Measurements from ENCODE around the gene ADAP1.
"Not testable (repeated sequence)": the region's sequence is repeated elsewhere in the genome, so short reads cannot be mapped to it uniquely, and the experiment has no call there.

ADAP1 gene

GRCh38 chr7:938546-939185 is 15.8 kb downstream of the ADAP1 start:
- DNase-seq (ENCODE audit: low spot score), result no peak

DNA sequence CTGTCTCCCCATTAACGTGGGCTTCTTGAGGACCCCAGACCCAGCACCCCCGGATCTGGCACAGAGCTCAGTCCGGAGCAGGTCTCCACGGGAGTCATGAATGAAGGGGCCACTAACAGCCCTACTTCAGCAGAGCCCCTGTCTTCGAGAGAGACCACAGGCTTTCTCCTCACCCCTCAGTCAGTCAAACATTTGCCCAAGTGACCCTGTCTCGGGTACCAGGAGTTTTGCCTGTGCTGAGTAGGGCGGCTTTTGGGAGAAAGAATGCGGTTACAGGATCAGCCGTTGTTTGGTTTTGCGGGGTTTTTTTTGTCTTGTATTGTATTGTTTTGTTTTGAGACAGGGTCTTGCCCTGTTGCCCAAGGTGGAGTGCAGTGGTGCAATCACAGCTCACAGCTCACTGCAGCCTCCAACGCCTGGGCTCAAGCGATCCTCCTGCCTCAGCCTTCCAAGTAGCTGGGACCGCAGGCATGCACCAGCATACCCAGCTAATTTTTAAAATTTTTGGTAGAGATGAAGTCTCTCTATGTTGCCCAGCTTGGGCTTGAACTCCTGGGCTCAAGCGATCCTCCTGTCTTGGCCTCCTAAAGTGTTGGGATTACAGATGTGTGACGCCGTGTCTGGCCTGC is 16.5 kb downstream of the ADAP1 start:
- no peak for DNase-seq (ENCODE audit: low spot score)

DNA sequence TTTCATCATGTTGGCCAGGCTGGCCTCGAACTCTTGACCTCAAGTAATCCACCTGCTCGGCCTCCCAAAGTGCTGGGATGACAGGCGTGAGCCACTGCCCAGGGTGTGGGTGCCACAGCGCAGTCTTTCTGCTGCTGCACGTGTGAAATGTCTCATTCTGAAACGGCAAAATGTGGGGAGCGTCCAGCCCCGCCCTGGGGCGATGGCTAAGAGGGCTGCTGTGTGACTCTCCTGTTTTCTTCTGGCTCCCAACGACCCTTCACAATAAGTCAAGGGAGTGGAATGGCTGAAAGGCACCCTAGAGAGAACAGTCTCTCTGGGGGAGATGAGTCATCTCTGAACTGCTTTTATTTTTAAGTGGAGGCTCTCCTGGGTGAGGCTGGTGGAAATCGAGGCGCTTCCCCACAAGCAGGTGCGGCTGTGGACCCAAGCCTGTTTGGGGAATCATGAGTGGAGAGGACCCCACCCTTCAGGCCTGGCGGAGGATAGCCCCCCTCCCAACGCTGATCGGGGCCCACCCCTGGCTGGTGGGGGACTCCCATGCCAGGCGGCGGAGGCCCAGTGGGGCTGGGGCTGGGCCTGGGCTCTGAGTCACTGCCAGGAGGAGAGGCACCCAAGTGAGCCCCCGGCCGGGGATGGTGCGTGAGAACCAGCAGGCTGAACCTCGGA is 18.0 kb downstream of the ADAP1 start:
- peak; percentile 58 for DNase-seq (ENCODE audit: low spot score)

GRCh38 chr7:935874-936385 is 18.6 kb downstream of the ADAP1 start:
- DNase-seq (ENCODE audit: low spot score), result no peak

GRCh38 chr7:935164-935873 is 19.2 kb downstream of the ADAP1 start:
- no peak for DNase-seq (ENCODE audit: low spot score)

- DNase-seq (ENCODE audit: low spot score), result no peak
Observed at GRCh38 chr7:934469-935163, 19.9 kb downstream of the ADAP1 start.

DNA sequence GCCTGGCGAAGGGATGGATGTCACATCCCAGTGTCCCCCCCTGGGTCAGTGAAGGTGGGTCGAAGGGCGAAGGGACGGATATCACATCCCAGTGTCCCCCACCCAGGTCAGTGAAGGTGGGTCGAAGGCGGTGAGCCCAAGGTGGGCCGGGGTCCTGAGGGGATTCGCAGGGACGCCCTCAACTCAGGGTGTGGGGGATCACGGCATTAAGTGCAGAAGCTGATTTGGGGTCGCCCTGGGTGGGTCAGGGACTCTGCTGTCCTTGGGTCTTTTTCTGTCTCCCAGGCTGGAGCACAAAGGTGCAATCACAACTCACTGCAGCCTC is 21.9 kb downstream of the ADAP1 start:
- DNase-seq (ENCODE audit: low spot score), result no peak

DNA sequence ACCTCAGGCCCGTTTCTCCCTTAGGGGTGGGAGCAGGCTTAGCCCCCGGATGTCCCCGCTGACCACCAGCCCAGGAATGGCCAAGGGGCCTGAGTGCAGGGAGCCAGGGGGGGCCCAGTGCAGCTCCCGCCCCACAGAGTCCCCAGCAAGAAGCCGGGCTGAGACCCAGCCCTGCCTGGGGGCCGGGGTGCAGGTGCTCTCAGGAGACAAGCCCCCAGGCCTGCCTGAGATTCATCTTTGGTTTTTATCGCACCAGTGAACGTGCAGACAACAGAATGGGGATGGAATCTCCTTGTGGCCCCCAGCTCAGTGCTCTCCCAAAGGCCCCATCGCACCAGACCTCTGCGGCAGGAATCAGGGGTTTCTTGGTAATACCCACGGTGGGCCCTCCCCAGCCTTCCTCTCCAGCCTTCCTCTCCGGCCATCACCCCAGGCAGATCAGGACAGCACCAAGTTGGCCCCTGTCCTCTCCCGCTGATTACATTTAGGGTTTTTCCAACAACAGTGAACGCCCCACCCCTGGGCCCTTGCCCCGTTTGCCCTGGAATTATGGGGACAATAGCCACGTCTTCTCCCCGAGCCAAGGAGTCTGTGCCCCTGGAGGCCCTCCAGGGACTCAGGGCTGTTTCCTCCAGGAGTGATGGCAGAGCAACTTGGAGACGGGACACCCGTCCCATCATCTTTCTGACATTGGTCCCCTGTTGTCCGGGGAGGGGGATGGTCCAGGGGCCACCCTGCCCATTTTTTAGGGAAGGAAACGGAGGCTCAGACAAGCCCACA is 22.4 kb downstream of the ADAP1 start:
- no peak for DNase-seq (ENCODE audit: low spot score)

GRCh38 chr7:930975-931758 is 23.3 kb downstream of the ADAP1 start:
- DNase-seq (ENCODE audit: low spot score), result no peak

- DNase-seq (ENCODE audit: low spot score), result no peak
Observed at GRCh38 chr7:929311-929711, 25.2 kb downstream of the ADAP1 start.

DNA sequence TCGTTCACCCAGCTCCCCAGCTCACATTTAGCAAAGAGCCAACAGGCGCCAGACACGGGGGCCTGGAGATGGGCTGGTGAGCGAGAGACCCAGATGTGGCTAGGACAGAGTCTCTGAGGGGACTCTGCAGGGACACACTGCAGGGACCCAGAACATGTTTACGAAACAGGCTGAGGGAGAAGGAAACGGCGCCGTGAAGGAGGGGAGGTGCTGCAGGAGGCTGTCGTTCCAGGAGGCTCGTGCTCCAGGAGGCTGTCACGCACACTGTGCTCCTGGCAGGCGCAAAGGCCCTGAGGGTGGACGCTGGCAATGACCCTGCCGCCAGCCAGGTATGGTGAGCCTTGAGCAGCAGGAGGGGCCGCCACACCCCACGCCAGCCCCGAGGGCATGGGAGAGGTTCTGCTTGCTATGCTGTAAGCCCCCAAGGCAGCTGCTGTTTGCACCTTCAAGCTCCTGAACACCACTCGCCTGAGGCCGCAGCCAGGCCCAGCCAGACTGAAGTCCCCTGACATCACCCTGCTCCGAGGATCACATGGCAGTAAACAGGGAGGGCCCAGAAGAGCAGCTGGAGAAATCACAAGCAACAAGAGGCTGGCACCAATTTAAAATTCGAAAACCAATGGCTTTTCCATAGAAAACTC is 27.3 kb downstream of the ADAP1 start:
- DNase-seq (ENCODE audit: low spot score), result no peak

GRCh38 chr7:926061-927030 is 28.1 kb downstream of the ADAP1 start:
- DNase-seq (ENCODE audit: low spot score), result no peak

- no peak for DNase-seq (ENCODE audit: low spot score)
Observed at GRCh38 chr7:925601-926000, 28.9 kb downstream of the ADAP1 start.

- DNase-seq (ENCODE audit: low spot score), result peak; percentile 56
Observed at GRCh38 chr7:924541-925231, 29.8 kb downstream of the ADAP1 start.

GRCh38 chr7:924042-924441 is 30.4 kb downstream of the ADAP1 start:
- not testable (repeated sequence) for DNase-seq (ENCODE audit: low spot score)

DNA sequence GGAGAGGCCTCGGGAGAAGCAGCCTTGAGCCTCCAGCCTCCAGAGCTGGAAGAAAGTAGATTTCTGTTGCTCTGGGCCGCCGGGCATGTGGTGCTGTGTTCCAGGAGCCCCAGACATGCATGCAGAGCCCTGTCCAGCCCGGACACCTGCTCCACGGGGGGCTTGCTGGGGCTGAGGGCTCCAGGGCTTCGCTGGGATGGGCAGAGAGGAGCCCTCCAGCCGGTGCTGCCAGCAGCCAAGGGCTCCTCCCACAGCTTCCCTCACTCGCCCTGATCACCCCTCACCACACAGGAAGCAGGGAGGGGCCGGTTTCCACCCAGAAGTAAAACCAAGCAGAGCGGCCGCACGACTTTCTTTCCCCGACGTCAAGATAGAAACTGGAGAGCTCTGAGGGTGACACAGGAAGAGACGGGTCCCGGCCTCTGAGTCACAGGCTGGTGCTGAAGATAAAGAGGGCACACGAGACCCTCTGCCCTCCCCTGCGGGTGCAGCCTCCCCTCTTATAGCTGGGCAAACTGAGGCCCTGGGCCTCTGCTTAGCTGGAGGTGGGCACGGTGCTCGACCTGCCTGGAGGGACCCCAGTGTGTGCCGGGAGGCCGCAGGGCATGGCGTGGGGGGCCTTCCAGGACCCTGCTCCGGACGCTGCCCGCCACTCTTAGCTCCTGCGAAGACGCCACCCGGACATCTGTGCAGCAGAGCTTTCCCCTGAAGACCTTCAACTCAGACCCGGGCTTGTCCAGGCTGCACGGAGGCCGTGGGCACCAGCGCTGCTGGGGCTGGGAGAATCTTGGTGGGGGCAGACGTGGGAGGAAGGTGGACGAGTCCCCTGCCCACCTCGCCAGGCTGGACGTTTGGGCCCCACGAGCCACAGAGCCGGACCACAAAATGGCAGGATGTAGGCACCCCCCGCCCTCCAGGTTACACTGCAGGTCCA is 31.1 kb downstream of the ADAP1 start:
- peak; percentile 44 for DNase-seq (ENCODE audit: low spot score)
